Gastroesophageal sphincter (tissue), 3 donors: ENCODE measurements around the gene CASP8.

Experiments
- CTCF ChIP-seq, 4 experiments: fragments of 200-600 bp in 2 of 4; fragments of 450-650 bp in 2 of 4; sonication (generic) in 1 of 4; IDR thresholded peaks; one replicate each; pipeline ENCODE4 v1.5.1; 2017 to 2019; ENCODE audit warnings: antibody characterized with exemption in 4 of 4, mild to moderate bottlenecking in 2 of 4, moderate library complexity in 2 of 4
- EP300 ChIP-seq: sonication (generic); formaldehyde crosslinking; IDR thresholded peaks from one replicate; pipeline ENCODE4 v1.6.1; 2017; ENCODE audit warnings: antibody characterized with exemption, mild to moderate bottlenecking

- TF ChIP-seq CTCF (IDR thresholded peaks at IDR 0.05), result no peak
- TF ChIP-seq EP300, result no peak
Measured at GRCh38 chr2:201270293-201271001, 10.1 kb downstream of the CASP8 start.
